Right lobe of liver (tissue), 6 donors: Measurements from ENCODE around the gene ZNF521. TPM values are rescaled to one million over a fixed set of nuclear protein-coding genes. Genes with fewer than 3 reads are reported as not detected.
A peak's percentile ranks its signal among the peaks of the same experiment; 100 is the strongest.

Source experiments
- ATAC-seq, 4 donors: fragments of 200-7000 bp; cut with Tn5 transposase; one replicate each; pipeline ENCODE4 v1.9.1; 2020; ENCODE audit warnings: mild to moderate bottlenecking in 4 of 4, moderate library complexity in 4 of 4
- DNase-seq, 3 donors: peaks; one replicate each; pipeline ENCODE4 v3.0.0-alpha.2; 2020
- H3K27ac ChIP-seq, 3 donors: fragments of 200-600 bp; one replicate each; pipeline ENCODE4 v1.8.0; 2022
- H3K27me3 ChIP-seq, 2 donors: fragments of 200-600 bp; one replicate each; pipeline ENCODE4 v1.8.0; 2022
- H3K36me3 ChIP-seq, 4 donors: fragments of 200-600 bp; sonication (generic) in 1 of 4; one replicate each; pipeline versions ENCODE4 v1.5.1 to v1.8.0; 2017 to 2022; ENCODE audit warnings: control low read depth in 1 of 4
- H3K4me1 ChIP-seq, 4 donors: fragments of 200-600 bp; sonication (generic) in 1 of 4; one replicate each; pipeline versions ENCODE4 v1.5.1 to v1.8.0; 2017 to 2022; ENCODE audit warnings: control low read depth in 1 of 4
- H3K4me3 ChIP-seq, 3 donors: fragments of 200-600 bp; one replicate each; pipeline ENCODE4 v1.8.0; 2022
- H3K9me3 ChIP-seq, 4 donors: fragments of 200-600 bp; sonication (generic) in 1 of 4; one replicate each; pipeline versions ENCODE4 v1.5.1 to v1.8.0; 2017 to 2022; ENCODE audit warnings: control low read depth in 1 of 4
- CTCF ChIP-seq, 4 donors: fragments of 200-600 bp in 3 of 4; fragments of 450-650 bp in 1 of 4; IDR thresholded peaks; one replicate each; pipeline versions ENCODE4 v1.5.1 to v1.8.0; 2016 to 2022; ENCODE audit warnings: antibody characterized with exemption in 4 of 4, mild to moderate bottlenecking in 2 of 4
- POLR2A ChIP-seq: fragments of 450-650 bp; IDR thresholded peaks from one replicate; pipeline ENCODE4 v1.6.1; 2017; ENCODE audit warnings: antibody characterized with exemption, mild to moderate bottlenecking
- WGBS: methylation state at CpG from one replicate; pipeline ENCODE4 v1.1.6; 2018; ENCODE audit warnings: low coverage, low lambda C conversion rate; ENCODE audit not compliant: insufficient coverage; ENCODE audit errors: missing lambda C conversion rate; 5-methylcytosine and 5-hydroxymethylcytosine counted together
- intact Hi-C, 2 donors: fragments of 100-400 bp; cut with DNase I; formaldehyde crosslinking; loops; one replicate each; pipeline versions ENCODE4 v1.11.2 to v1.14.1; 2022
- total RNA-seq, 6 experiments: library from RNA; depleted of rRNA in 2 of 6; stranded (reverse); fragments of >200 nt in 2 of 6; fragmentation: NEBNext Ultra II Directional in 3 of 6; extraction: Animal tissue kit (Norgen Biotek cat#: 25700) in 3 of 6; gene quantifications; one replicate each; pipeline versions ENCODE4 v1.1.0 to v1.2.4, GENCODE V29; 2016 to 2023
- donor health status: DM: no; HTN: yes; CAD: no.
- donor health status: DM: no; HTN: no; CAD: no.
- donor health status: DM: no; HTN: no; CAD: no.
- donor health status: DM: no; HTN: yes; CAD: no.
- donor health status: DM: no; HTN: yes; CAD: no.

The ZNF521 gene
- total RNA-seq, 6 experiments from 2014 or later: 0.31 to 2.9 (median 1.3) TPM

DNA sequence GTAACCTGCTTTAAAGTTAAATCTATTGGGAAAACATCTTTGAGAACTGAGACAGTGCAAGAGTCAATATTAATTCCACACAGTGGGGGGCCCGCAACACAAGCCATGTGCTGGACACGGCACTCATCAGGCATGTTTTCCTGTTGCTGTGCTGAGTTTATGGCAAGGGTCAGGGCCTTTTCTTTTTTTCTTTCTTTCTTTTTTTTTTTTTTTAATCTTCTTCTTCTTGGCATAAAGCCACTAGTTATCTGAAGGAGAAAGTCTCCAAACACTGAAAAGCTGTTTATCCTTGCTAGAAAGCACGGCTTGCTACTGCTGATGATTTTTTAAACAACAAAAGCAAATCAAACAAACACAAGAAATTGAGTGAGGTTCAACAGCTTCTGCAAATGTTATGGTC is 252.1 kb downstream of the ZNF521 start:
- no peak overlapping the region for H3K27ac ChIP-seq
- intact Hi-C loops: no loop called here
- H3K4me1 ChIP-seq: no peaks in the 10 kb centered on the region
- no peak overlapping the region for H3K4me3 ChIP-seq
- H3K9me3 ChIP-seq: no peaks in the 10 kb centered on the region
- WGBS: 25% methylated on average over 3 of the region's 3 CpGs
- no peak for TF ChIP-seq CTCF (IDR thresholded peaks at IDR 0.05)
- no peak for TF ChIP-seq POLR2A
- H3K27me3 ChIP-seq: no peaks in the 10 kb centered on the region
- no peak for DNase-seq
- ATAC-seq: peak in 3 of 4 donors; percentile 38 to 45 (median 39)
- no peaks in the 10 kb centered on the region for H3K36me3 ChIP-seq

DNA sequence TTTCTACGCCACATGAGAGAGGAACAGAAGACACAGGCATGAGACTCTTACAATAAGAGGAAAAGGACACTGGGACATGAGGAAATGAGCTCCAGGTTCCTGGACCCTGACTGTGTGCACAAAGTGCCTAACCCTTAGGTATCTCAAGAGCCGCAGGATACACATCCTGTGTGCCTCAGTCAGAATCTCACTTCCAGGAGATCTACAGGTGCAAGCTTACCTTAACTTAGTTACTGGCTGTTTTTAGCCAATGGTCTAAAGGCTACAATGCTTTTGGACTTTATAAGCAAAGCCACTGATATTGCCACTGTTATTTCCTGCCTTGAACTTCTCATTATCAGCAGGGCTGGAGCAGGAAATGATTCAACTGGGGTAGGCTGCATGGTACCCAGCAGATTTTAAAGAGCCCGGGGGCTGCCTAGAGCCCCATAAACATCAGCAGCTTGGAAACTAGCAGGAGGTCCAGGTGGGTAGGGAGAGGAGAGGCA is 254.4 kb downstream of the ZNF521 start:
- ATAC-seq: peak; percentile 42 to 71 (median 52)
- H3K27me3 ChIP-seq: no peaks in the 10 kb centered on the region
- WGBS: 33% methylated on average over 3 of the region's 3 CpGs

GRCh38 chr18:25097057-25097456 is 254.9 kb downstream of the ZNF521 start:
- DNase-seq: no peak
- 39% methylated on average over 6 of the region's 6 CpGs for WGBS
- no peak for TF ChIP-seq CTCF (IDR thresholded peaks at IDR 0.05)
- TF ChIP-seq POLR2A: no peak

More for the DNA sequence above, 254.4 kb downstream of the ZNF521 start:
- intact Hi-C loops: no loop called here
- no peaks in the 10 kb centered on the region for H3K36me3 ChIP-seq
- H3K27ac ChIP-seq: peak overlapping the region in 1 of 3 donors; percentile 16
- H3K4me3 ChIP-seq: no peak overlapping the region
- no peak for TF ChIP-seq CTCF (IDR thresholded peaks at IDR 0.05)
- TF ChIP-seq POLR2A: no peak
- no peak for DNase-seq
- H3K9me3 ChIP-seq: no peaks in the 10 kb centered on the region
- H3K4me1 ChIP-seq: no peaks in the 10 kb centered on the region

GRCh38 chr18:25093141-25093540 is 258.8 kb downstream of the ZNF521 start:
- intact Hi-C loops: no loop called here
- Histone ChIP-seq H3K4me3 (no peak overlapping the region), H3K36me3 (no peaks in the 10 kb centered on the region), H3K27me3 (no peaks in the 10 kb centered on the region), H3K9me3 (no peaks in the 10 kb centered on the region), H3K27ac (no peak overlapping the region), H3K4me1 (no peaks in the 10 kb centered on the region)
- ATAC-seq: no peak
- no peak for DNase-seq
- TF ChIP-seq POLR2A (no peak), CTCF (IDR thresholded peaks at IDR 0.05) (no peak)
- WGBS: 48% methylated on average over 3 of the region's 3 CpGs

More at GRCh38 chr18:25097057-25097456, 254.9 kb downstream of the ZNF521 start:
- no peaks in the 10 kb centered on the region for H3K4me1 ChIP-seq
- ATAC-seq: no peak
- no peaks in the 10 kb centered on the region for H3K9me3 ChIP-seq
- no peaks in the 10 kb centered on the region for H3K27me3 ChIP-seq
- H3K27ac ChIP-seq: peak overlapping the region in 1 of 3 donors; percentile 16
- H3K4me3 ChIP-seq: no peak overlapping the region
- intact Hi-C loops: no loop called here
- no peaks in the 10 kb centered on the region for H3K36me3 ChIP-seq

DNA sequence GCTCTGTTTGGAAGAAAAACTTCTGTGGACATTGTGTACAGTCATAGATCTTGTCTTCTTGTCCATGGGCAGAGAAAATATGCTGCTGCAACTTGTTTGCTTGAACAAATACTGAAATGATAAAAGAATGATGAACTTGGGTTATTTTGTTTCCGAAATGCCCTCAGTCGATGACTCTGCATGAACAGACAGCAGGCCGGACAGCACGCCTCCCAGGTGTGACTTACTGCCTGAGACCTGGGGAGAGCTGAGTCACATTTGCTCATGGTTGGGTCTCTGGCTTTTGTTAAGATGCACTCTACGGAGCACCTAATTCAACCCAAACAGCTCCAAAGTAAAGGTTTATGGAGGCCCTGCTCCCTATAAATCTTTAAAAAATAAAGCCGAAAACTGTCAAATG is 262.5 kb downstream of the ZNF521 start:
- H3K36me3 ChIP-seq: no peaks in the 10 kb centered on the region
- no peaks in the 10 kb centered on the region for H3K9me3 ChIP-seq
- ATAC-seq (no peak), DNase-seq (no peak)
- intact Hi-C loops: no loop called here
- no peak for TF ChIP-seq POLR2A
- no peak overlapping the region for H3K4me3 ChIP-seq
- 77% methylated on average over 6 of the region's 6 CpGs for WGBS
- H3K27ac ChIP-seq: no peak overlapping the region
- H3K4me1 ChIP-seq: no peaks in the 10 kb centered on the region
- H3K27me3 ChIP-seq: no peaks in the 10 kb centered on the region
